ENCODE measurements around the gene UBASH3B.
"Not testable (repeated sequence)": the region's sequence is repeated elsewhere in the genome, so short reads cannot be mapped to it uniquely, and the experiment has no call there.

The UBASH3B gene

DNA sequence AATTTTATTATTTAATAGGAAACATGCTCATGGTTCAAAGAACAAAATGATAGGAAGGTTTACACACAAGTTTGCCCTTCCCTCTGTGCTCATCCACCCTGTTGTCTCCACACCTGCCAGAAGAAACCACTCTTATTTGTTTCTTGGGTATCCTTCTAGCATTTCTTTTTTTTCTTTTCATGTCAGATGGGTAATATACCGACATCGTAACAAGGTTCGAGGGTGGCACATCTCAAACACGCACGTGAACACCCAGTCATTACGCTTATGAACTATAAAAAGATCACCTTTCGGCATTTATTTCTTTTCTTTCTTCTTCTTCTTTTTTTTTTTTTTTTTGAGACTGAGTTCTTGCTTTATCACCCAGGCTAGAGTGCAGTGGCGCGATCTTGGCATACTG, 70.5 kb downstream of the UBASH3B start:
- in situ Hi-C loops (cut with HindIII; ENCODE audit: low sequenced_read_pairs): no loop called here

DNA sequence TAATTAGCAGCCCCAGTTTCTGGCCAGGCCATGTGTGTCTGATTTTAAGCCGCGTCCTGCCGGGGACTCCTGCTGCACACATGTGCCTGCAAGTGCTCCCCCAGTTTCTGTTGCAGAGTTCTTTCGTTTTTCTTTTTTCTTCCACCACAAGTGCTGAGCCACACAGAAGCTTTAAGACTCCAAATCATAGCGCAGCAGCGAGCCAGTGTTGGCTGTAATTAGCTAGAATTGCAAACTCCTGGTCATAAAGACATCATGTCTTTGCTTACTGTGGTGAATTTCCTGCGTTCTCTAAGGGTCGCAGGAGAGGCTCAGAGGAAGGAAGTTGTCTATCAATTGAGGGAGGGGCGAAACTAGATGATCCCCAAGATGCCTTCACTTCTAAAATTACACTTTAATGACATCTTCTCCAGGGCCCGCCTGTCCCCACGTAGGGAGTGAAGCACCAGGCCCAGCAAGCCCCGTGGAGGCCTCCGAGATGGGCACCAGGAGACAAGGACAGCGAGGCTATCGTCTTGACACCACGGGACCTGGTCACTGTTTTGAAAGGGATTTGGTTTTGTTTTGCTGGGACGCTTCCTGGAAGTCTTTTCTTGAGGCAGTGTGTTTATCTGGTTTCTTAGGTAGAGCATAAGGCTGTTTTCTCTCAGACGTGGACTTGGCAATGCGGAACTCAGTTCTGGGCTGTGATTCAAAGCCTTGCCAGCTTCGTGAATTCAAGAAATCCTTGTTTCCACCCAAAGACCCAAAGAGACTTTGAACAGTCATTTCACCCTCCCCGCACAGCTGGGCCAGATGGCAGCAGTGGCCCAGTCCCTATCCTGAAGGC, 71.8 kb downstream of the UBASH3B start:
- in situ Hi-C loops (cut with HindIII; ENCODE audit: low sequenced_read_pairs): no loop called here

DNA sequence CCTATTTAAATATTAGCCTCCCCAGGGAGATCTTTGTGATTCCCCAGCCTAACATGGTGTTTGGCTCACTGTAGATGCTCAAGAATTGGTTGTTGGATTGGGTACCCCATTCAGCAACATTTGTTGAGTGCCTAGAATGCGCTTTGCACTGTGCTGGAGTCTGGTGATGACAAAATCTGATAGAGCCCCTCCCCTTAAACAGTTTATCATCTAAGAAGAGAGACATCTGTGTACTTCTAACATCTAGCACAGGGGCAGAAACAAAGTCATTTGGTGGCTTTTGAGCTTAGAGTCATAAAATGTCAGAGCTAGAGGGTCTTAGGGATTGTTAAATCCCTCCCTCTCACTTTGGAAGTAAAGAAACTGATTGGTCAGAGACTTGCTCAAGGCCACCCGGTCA, 73.0 kb downstream of the UBASH3B start:
- in situ Hi-C loops (cut with HindIII; ENCODE audit: low sequenced_read_pairs): no loop called here

DNA sequence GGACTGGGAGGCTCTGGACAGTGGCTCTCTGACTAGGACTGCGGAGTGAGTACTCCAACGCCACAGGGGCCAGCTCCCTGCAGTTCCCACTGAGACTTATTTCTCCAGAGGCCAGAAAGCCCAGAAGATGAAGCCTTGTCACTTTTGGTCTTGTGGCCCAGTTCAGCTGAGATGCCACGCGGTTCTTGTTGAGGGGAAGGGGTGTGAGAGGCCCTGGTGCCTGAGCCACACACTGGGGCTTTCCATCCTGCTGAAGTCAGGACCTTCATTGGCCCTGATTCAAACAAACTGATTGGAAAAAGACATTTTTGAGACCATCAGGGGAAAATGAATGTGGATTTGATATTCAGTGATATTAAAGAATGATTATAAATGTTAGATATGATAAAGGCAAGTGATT, 73.6 kb downstream of the UBASH3B start:
- in situ Hi-C loops (cut with HindIII; ENCODE audit: low sequenced_read_pairs): no loop called here

DNA sequence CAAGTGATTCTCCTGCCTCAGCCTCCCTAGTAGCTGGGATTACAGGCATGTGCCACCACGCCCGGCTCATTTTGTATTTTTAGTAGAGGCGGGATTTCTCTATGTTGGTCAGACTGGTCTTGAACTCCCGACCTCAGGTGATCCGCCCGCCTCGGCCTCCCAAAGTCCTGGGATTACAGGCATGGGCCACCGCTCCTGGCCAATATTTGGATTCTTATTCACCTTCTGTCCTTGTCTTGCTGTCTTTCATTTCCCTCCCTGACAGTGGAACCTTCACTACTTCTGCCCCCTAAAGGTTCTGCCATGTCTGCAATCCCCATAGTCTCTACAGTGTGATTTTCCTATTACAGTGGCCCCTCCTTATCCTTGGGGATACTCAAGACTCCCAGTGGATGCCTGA, 75.2 kb downstream of the UBASH3B start:
- in situ Hi-C loops (cut with HindIII; ENCODE audit: low sequenced_read_pairs): not testable (repeated sequence)

DNA sequence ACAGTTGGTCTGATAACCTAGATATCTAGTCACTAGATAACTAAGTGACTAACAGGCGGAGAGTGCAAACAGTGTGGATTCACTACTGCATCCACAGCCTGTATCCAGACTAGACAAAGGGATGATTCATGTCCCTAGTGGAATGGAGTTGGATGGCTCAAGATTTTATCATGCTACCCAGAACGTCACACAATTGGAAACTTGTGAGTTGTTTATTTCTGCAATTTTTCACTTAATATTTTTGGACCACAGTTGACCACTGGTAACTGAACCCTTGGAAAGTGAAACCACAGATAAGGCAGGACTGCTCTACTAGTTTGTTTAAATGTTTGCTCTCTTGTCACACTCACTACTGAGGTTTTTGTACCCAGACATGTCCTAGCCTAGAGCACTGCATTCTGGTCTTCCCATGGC, 76.0 kb downstream of the UBASH3B start:
- in situ Hi-C loops (cut with HindIII; ENCODE audit: low sequenced_read_pairs): no loop called here

DNA sequence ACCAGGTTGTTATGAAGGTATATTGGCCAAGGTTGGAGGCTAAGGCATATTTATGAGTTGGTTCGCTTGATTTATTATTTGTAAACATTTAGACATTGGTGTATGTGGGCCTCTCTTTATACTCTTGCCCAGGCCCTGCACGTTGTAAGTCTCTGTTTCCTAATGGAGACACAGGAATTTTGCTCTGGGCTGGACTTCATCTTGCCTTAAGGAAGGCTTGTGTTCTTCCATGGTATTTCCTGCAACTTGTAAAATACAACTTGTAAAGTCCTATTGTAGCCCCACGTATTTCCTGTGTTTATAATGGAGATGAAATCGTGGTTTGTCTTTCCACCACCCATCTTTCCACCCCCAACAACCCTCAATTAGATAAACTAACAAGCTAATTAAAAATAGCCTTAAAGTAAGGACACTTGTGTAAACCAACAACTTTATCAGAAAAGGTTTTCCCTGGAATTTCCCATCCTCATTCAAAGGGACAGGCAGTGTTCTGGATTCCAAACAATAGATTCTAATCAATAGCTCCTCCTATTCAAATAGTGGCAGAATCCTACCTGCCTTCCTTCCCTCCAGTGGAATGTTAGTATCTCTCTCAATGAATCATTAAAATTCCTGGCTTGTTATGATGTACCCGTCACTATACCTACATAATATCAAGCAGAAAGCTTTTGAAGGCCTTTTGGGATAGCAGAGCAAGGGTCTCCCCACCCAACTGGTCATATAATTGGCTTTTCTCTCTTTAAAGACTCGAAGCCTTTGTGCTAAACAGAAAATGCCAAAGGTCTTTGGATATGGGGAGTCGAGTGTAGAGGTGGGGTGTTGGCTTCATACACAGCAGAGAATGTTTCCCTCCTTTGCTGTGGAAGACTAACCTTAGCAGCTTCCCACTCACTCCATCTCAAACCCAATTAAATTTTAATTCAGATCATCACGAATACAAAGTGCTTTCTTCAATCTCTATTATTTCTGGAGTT, 77.1 kb downstream of the UBASH3B start:
- in situ Hi-C loops (cut with HindIII; ENCODE audit: low sequenced_read_pairs): no loop called here

DNA sequence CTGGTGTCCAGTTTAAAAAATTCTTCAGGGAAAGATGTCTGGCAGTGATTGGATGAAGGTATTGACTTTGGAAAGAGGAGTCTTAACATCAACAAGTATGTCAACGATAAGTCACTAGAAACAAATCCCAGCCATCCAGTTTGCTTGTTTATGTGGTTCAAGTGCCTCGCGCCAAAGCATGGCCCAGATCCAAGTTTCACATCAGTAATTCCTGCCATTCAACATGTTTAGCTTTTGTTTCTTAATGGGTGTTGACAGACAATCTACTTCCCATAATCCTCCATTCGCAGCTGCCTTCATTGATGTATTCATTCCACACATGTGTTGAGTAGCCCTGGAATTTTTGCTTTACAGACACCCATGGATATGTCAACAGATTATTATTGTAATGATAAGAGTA, 77.8 kb downstream of the UBASH3B start:
- in situ Hi-C loops (cut with HindIII; ENCODE audit: low sequenced_read_pairs): no loop called here

DNA sequence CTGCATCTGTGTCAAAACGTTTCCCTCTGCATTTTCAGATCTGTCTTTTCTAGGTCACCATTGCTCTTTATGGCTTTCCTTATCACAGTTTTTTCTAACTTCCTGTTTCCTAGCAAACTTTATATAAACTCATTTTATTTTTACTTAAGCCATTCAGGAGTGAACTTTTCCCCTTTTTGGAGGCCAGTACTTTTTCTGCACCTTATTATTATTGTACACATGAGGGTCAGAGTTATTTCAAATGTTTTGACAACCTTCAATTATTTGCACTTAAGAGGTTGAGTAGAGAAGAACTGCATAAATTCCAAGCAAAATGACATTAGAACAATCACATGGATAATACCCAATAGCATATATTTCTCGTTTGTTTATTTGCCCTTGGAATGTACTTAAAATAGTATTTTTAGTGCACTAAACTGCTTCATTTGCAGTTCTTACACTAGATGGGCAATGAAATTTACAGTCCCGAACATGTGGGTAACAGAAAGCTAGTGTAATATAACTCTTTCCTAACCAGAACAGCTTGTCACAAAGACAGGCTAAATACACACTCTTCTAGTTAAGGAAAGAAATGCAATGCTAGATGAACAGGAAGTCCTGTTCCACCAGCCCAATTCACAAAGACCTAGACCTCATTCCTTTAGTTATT, 79.5 kb downstream of the UBASH3B start:
- in situ Hi-C loops (cut with HindIII; ENCODE audit: low sequenced_read_pairs): no loop called here

DNA sequence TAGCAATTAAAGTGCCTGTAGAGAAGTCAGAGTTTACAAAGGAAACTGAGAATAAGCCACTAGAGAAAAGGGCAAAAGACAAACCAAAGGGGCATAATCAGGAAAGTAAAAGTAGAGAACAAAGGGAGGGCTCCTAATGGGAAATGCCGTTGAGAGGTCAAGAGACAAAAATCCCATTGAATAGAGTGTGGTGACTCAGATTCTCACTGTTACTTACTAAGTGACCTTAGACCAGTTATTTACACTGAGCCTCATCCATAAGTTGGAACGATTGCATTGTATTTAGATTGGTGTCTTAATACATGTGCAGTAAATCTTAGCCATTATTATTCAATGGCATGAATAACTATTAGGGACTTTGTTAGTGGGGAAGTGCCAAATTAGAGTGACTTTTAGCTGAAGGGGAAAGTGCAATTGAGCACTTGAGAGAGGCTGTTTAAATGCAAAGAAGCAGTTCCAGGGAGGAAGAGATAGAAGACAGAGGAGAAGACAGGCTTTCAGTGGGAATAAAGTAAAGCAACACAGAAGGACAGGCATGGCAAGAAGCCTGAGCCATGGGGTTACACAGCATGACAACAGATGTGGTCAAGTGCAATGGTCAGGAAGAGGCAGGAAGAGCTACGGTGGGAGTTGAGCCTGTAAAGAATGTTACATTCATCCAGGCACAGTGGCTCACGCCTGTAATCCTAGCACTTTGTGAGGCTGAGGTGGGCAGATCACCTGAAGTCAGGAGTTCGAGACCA, 82.6 kb downstream of the UBASH3B start:
- in situ Hi-C loops (cut with HindIII; ENCODE audit: low sequenced_read_pairs): no loop called here

DNA sequence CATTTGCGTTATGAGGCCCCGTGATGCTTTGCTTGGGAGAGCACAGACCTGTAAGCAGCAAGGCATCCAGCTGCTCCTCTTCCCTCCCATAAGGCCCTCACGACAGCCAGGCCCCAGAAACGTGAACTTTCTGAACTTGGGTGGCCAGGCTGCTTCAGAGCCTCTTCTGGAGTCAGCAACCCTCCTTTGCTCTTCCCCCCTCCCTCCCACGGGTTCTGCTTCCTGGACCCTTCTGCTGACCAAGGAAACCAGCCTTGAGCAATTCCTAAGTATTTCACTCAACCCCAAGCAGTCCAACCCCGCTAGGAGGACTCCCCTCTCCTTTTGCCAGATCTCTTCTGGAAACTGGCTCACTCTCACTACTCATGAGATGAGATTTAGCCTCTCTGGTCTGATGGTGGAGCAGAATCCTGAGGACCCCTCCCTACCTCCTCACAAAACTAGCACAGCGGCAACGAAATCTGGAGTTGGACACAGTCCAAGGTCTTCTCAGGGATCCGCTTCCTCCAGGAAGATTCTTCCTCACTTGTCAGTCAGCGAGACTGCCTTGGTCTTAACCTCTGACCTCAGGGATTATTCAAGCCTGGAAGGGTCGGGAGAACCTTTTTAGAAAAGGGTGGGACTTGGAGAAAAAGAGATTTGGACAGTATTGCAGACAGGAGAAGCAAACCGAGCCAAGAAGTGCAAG, 86.2 kb downstream of the UBASH3B start:
- in situ Hi-C loops (cut with HindIII; ENCODE audit: low sequenced_read_pairs): no loop called here

DNA sequence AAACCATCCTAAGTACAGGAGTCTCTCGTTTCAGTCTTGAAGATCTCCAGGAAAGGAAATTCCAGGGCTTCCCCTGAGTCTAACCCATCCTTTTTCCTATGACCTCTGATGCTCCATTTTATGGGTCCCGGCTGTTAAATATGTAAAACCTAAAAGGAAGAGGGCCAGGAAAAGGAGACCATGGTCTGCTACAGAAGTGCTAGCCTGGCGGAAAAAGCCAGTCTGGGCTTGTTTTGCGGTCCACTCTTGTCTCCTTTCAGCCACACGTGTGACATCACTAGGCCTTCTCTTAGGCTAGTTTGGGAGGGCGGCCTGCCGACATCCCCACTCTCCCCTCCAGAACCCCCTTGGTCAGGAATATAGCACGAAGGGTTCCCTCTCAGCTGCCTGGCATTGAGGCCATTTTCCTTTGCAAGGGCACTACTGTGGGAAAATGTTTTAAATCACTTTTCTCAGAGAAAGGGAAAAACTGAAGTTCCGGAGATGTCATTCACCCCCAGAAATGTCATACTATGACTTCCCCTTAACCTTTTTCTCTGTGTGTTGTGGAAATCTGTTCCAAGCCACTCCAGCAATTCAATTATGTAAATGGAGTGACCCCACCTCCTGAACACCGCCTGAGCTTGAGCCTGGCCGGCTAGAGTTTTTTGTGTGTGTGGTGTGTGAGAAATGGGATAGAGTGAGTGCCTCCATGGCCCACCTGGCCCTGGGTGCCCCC, 86.9 kb downstream of the UBASH3B start:
- in situ Hi-C loops (cut with HindIII; ENCODE audit: low sequenced_read_pairs): no loop called here

DNA sequence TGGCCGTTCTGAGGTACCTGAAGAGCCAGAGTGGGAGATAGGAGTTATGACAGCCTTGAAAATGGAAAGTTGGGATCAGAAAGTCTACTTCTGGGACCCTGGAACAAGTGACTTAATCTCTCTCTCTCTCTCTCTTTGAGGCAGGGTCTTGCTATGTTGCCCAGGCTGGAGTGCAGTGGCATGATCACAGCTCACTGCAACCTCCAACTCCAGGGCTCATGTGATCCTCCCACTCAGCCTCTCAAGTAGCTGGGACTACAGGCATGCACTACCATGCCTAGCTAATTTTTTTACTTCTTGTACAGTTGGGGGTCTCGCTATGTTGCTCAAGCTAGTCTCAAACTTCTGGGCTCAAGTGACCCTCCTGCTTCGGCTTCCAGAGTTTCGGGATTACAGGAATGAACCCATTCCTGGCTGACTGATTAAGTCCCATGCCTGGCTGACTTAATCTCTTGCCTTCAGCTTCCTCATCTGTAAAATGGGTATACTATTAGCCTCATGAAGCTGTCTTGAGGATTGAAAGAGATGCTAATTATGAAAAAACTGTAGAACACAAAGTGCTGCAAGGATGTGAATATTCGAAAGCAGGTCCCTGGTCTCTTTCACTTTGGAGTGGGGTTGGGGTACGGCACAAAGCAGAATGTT, 87.7 kb downstream of the UBASH3B start:
- in situ Hi-C loops (cut with HindIII; ENCODE audit: low sequenced_read_pairs): no loop called here

DNA sequence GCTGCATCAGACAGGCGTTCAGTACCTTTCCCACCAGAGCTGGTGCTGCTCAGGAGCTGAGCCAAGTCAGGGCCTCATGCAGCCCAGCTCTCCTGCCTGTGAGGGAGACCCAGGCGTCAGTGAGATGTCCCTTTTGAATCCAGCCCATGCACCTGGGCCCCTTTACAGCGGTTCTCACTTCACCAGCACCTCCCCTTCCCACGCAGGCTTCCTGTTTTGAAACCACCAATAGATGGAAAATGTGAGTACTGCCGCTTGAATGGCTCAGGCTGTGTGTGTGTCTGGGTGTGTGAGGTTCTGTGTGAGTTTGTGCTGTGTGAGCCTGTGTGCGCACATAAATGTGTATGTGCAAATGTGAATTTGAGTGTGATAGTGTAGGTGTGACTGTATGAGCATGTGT, 88.4 kb downstream of the UBASH3B start:
- in situ Hi-C loops (cut with HindIII; ENCODE audit: low sequenced_read_pairs): no loop called here

DNA sequence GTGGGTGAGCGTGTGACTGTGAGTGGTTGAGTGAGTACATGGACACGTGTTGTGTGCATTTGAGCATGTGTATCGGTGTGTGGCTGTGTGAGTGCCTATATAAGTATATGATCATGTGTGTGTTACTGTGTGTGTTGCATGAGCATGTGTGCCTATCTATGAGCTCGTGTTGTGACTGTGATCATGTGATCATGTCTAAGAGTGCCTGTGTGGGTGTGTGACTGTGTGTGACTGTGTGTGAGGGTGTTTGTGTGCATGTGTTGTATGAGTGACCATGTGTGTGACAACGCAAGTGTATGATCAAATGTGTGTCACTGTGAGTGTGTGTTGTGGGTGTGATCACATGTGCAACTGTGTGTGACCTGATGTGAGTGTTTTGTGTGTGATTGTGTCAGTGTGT, 88.8 kb downstream of the UBASH3B start:
- in situ Hi-C loops (cut with HindIII; ENCODE audit: low sequenced_read_pairs): no loop called here

DNA sequence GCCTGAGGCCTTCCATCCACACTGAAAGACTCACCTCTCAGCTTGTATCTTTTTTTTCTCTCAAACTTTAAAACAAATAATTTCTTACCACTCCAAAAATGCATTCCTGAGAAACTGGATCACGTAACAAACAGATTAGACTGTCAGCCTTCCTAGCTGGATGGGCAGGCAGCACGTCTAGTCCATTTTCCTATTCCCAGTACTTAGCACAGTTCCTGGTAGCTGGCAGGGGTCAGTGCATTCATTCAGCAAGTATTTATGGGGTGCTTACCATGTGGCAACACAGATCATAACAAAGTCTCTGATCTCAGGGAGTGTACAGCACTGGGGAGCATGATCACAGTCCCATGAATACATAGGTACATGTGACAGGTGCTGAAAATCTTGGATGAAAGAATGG, 89.6 kb downstream of the UBASH3B start:
- in situ Hi-C loops (cut with HindIII; ENCODE audit: low sequenced_read_pairs): no loop called here

DNA sequence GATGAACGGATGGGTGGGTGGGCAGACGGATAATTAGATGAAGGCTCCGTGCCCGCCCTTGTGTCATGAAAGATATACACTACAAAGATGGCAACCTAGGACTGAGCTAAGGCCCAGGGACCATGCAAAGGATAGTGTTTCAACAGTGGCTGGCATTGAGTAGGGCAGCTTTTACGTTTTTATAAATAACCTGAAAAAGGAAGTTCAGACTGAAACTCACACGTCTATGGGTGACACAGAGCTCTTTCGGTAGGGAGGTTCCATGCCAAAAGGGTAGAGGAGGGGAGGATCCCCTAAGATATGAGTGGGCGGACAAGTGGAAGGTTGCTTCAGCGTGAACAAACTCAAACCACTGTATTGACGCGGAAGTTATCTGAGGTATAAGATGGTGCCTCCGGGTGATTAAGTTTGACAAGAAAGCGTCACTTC, 90.5 kb downstream of the UBASH3B start:
- in situ Hi-C loops (cut with HindIII; ENCODE audit: low sequenced_read_pairs): no loop called here

DNA sequence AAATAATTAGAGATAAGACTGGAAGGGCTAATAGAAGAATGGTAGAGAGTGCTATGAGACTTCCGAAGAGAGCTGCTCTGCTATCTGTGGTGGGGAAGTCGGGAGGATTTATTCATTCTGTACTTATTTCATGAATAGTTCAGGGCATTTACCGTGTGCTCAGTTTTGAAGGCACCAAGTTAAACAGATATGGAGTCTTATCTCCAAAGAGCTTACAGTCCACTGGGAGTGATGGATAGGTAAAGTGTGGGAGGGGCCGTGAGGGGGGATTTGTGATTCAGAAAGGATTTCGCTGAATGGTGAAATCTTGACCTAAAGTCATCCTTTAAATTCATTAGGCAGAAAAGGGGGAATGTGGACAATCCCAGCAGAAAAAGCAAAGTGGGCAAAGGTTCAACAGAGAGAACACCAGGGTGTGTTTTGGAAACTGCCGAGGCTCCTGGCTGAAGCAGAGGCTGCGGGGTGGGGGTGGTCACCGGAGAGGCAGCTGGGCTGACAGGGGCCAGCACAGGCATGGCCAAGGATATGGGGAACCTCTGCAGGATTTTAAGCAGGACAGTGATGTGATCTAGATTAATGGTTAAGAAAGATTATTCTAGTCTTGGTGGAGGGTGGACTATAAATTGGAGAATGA, 91.2 kb downstream of the UBASH3B start:
- in situ Hi-C loops (cut with HindIII; ENCODE audit: low sequenced_read_pairs): no loop called here

Measured in DLD1 (cell line).